Thymus (tissue), 11 donors: ENCODE results near the gene CAP2. TPM values are rescaled to one million over a fixed set of nuclear protein-coding genes. Genes with fewer than 3 reads are reported as not detected.
A peak's percentile ranks its signal among the peaks of the same experiment; 100 is the strongest.
"Not testable (repeated sequence)": the region's sequence is repeated elsewhere in the genome, so short reads cannot be mapped to it uniquely, and the experiment has no call there.

Source experiments
- DNase-seq, 9 donors: peaks; one replicate each; pipeline ENCODE4 v3.0.0-alpha.2; 2013; ENCODE audit warnings: low spot score in 9 of 9, low read depth in 6 of 9, missing footprints in 1 of 9
- H3K27ac ChIP-seq, 2 donors: one replicate each; pipeline ENCODE4 v1.5.1; 2013; ENCODE audit warnings: control low read depth in 1 of 2, low read depth in 1 of 2, low read length in 1 of 2, mild to moderate bottlenecking in 1 of 2, moderate library complexity in 1 of 2
- H3K27me3 ChIP-seq, 2 donors: one replicate each; pipeline ENCODE4 v1.5.1; 2013; ENCODE audit warnings: low read length in 1 of 2; ENCODE audit not compliant: control insufficient read depth in 2 of 2, insufficient read depth in 1 of 2
- H3K36me3 ChIP-seq, 2 donors: one replicate each; pipeline ENCODE4 v1.5.1; 2013; ENCODE audit warnings: low read length in 1 of 2, mild to moderate bottlenecking in 1 of 2, moderate library complexity in 1 of 2; ENCODE audit not compliant: control insufficient read depth in 2 of 2, insufficient read depth in 2 of 2
- H3K4me1 ChIP-seq, 2 donors: one replicate each; pipeline ENCODE4 v1.5.1; 2013; ENCODE audit warnings: low read length in 2 of 2; ENCODE audit not compliant: control insufficient read depth in 2 of 2, insufficient read depth in 2 of 2
- H3K4me3 ChIP-seq, 2 donors: one replicate each; pipeline ENCODE4 v1.5.1; 2013; ENCODE audit warnings: low read length in 2 of 2, control low read depth in 1 of 2, mild to moderate bottlenecking in 1 of 2
- H3K9me3 ChIP-seq, 2 donors: one replicate each; pipeline ENCODE4 v1.5.1; 2013; ENCODE audit warnings: low read length in 1 of 2, mild to moderate bottlenecking in 1 of 2; ENCODE audit not compliant: control insufficient read depth in 2 of 2, insufficient read depth in 1 of 2
- WGBS: extraction: QIAGEN DNeasy Blood & Tissue Kit; methylation state at CpG from one replicate; pipeline ENCODE4 v1.1.7; 2013; 5-methylcytosine and 5-hydroxymethylcytosine counted together
- polyA plus RNA-seq: library from polyadenylated mRNA; stranded (reverse); fragments of 200-250 nt; gene quantifications from one replicate; pipeline ENCODE4 v1.2.3, GENCODE V29; 2013
- total RNA-seq: library from RNA; stranded (reverse); fragments of 120-200 nt; gene quantifications from one replicate; pipeline ENCODE4 v1.2.4, GENCODE V29; 2013
- donor health status: healthy.

CAP2 gene
- total and polyA plus RNA-seq, 2 donors: 1.6 to 4.9 TPM

DNA sequence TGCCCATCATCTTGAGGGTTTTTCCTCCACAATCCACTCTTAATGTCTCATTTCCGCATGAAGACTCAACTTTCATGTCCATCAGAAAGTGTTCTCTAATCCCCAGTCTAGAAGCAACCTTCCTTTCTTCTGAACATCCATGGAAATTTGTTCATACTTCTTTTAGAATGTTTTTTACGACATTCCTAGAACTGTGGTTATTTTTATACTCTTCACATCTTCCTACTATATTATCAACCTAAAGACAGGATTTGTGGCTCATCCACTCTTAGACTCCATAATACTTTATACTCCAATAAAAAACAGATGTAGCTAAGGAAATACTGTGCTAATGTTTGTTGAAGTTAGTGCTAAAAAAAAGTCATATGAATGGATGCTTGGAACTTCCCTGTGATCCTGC is 1.4 kb upstream of the CAP2 start:
- no peaks in the 10 kb centered on the region for H3K4me1 ChIP-seq
- peaks cover 25 to 40% of the 10 kb centered on the region in 2 donors for H3K27me3 ChIP-seq
- no peaks in the 10 kb centered on the region for H3K9me3 ChIP-seq
- 94% methylated on average over 2 of the region's 2 CpGs for WGBS
- H3K36me3 ChIP-seq: no peaks in the 10 kb centered on the region
- no peak overlapping the region for H3K4me3 ChIP-seq
- DNase-seq: no peak
- H3K27ac ChIP-seq: no peak overlapping the region

- Histone ChIP-seq H3K27ac (peak overlapping the region in 1 of 2 donors; percentile 52), H3K9me3 (no peaks in the 10 kb centered on the region), H3K27me3 (peaks cover 25 to 40% of the 10 kb centered on the region in 2 donors), H3K36me3 (no peaks in the 10 kb centered on the region), H3K4me3 (peak overlapping the region in 1 of 2 donors; percentile 42), H3K4me1 (no peaks in the 10 kb centered on the region)
- WGBS: 3% methylated on average over 55 of the region's 55 CpGs
- DNase-seq: peak in 1 of 9 donors; percentile 4
Measured at GRCh38 chr6:17393892-17394631, 667 bp downstream of the CAP2 start.

- no peak for DNase-seq
- no peaks in the 10 kb centered on the region for H3K36me3 ChIP-seq
- 58% methylated on average over 1 of the region's 1 CpG for WGBS
- H3K27ac ChIP-seq: no peak overlapping the region
- H3K27me3 ChIP-seq: peaks cover 25 to 40% of the 10 kb centered on the region in 2 donors
- H3K9me3 ChIP-seq: no peaks in the 10 kb centered on the region
- H3K4me1 ChIP-seq: no peaks in the 10 kb centered on the region
- H3K4me3 ChIP-seq: no peak overlapping the region
Measured at GRCh38 chr6:17395112-17395511, 1.7 kb downstream of the CAP2 start.

GRCh38 chr6:17396256-17396655 is 2.9 kb downstream of the CAP2 start:
- no peaks in the 10 kb centered on the region for H3K4me1 ChIP-seq
- no peaks in the 10 kb centered on the region for H3K36me3 ChIP-seq
- DNase-seq: no peak
- peaks cover 25 to 40% of the 10 kb centered on the region in 2 donors for H3K27me3 ChIP-seq
- 95% methylated on average over 3 of the region's 3 CpGs for WGBS
- no peak overlapping the region for H3K4me3 ChIP-seq
- H3K27ac ChIP-seq: no peak overlapping the region
- no peaks in the 10 kb centered on the region for H3K9me3 ChIP-seq

GRCh38 chr6:17397764-17398194 is 4.4 kb downstream of the CAP2 start:
- H3K4me1 ChIP-seq: no peaks in the 10 kb centered on the region

GRCh38 chr6:17405181-17405943 is 12.0 kb downstream of the CAP2 start:
- DNase-seq, H3K27me3 ChIP-seq, H3K4me1 ChIP-seq, H3K27ac ChIP-seq, H3K36me3 ChIP-seq, H3K4me3 ChIP-seq, H3K9me3 ChIP-seq: not testable (repeated sequence)
- 87% methylated on average over 7 of the region's 7 CpGs for WGBS

More at GRCh38 chr6:17397764-17398194, 4.4 kb downstream of the CAP2 start:
- Histone ChIP-seq H3K36me3 (no peaks in the 10 kb centered on the region), H3K27ac (no peak overlapping the region), H3K9me3 (no peaks in the 10 kb centered on the region), H3K27me3 (peaks cover 25 to 27% of the 10 kb centered on the region in 2 donors), H3K4me3 (no peak overlapping the region)
- 80% methylated on average over 3 of the region's 3 CpGs for WGBS
- DNase-seq: no peak

- Histone ChIP-seq H3K36me3 (no peaks in the 10 kb centered on the region), H3K27me3 (no peaks in the 10 kb centered on the region), H3K4me3 (no peak overlapping the region), H3K27ac (no peak overlapping the region), H3K4me1 (no peaks in the 10 kb centered on the region), H3K9me3 (peaks cover 0 to 5% of the 10 kb centered on the region in 2 donors)
- no peak for DNase-seq
- 97% methylated on average over 8 of the region's 8 CpGs for WGBS
Measured at GRCh38 chr6:17405944-17406245, 12.5 kb downstream of the CAP2 start.

- peaks cover 0 to 11% of the 10 kb centered on the region in 2 donors for H3K9me3 ChIP-seq
- no peak for DNase-seq
- H3K4me1 ChIP-seq: no peaks in the 10 kb centered on the region
- no peaks in the 10 kb centered on the region for H3K27me3 ChIP-seq
- 87% methylated on average over 4 of the region's 4 CpGs for WGBS
- H3K4me3 ChIP-seq: no peak overlapping the region
- H3K27ac ChIP-seq: no peak overlapping the region
- H3K36me3 ChIP-seq: no peaks in the 10 kb centered on the region
Measured at GRCh38 chr6:17408081-17408480, 14.7 kb downstream of the CAP2 start.

DNA sequence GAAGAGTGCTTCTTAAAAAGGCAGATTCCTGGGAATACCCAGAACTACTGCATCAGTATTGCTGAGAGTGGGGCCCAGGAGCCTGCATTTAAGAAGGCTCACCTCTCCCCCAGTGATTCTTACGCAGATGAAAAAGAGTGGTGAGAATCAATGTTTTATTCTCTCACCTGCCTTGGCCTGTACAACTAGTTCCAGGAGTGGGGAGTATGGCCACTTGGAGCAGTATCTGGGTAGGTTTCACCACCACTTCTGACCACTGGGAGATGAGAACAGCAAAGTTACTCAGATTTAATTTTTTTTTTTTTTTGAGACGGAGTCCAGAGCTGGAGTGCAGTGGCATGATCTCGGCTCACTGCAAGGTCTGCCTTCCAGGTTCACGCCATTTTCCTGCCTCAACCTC is 16.9 kb downstream of the CAP2 start:
- H3K36me3 ChIP-seq: no peaks in the 10 kb centered on the region
- no peak for DNase-seq
- 96% methylated on average over 4 of the region's 4 CpGs for WGBS
- H3K27me3 ChIP-seq: no peaks in the 10 kb centered on the region
- H3K4me1 ChIP-seq: no peaks in the 10 kb centered on the region
- H3K9me3 ChIP-seq: peaks cover 0 to 11% of the 10 kb centered on the region in 2 donors
- no peak overlapping the region for H3K4me3 ChIP-seq
- H3K27ac ChIP-seq: no peak overlapping the region
